GM20000 (cell line): ENCODE results near the gene HDGFL2.
A peak's percentile ranks its signal among the peaks of the same experiment; 100 is the strongest.
"Not testable (repeated sequence)": the region's sequence is repeated elsewhere in the genome, so short reads cannot be mapped to it uniquely, and the experiment has no call there.

Experiments
- DNase-seq: peaks from one replicate; pipeline ENCODE4 v3.0.0; 2012; ENCODE audit warnings: low spot score
- CTCF ChIP-seq: IDR thresholded peaks from 2 replicates; pipeline ENCODE4 v1.5.1; 2012; ENCODE audit warnings: mild to moderate bottlenecking, control low read depth; ENCODE audit errors: extremely low read depth, missing control alignments

The HDGFL2 gene

GRCh38 chr19:4538601-4538954, 66.5 kb downstream of the HDGFL2 start:
- DNase-seq: no peak
- TF ChIP-seq CTCF: no peak

DNA sequence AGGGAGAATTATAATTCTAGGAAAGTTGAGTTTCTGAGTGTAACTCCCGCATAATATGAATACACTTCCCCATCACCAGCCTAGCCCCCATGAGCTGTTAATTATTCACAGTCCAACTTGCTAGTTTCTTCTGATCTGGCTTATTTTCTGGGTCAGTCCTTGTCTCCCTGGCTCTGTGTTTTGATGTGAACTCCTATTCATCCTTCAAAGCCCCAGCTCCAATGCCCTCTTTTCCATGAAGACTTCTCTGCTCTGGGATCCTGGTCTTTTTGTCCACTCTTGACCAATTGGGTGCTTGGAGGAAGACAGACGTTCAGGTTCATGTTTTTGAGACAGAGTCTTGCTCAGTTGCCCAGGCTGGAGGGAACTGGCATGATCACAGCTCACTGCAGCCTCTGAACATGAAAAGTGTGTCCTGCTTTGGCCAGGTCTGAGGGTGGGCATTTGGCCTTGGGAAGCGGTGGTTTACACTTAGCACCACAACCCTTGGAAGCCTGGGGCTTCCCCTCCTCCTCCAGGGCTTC, 67.1 kb downstream of the HDGFL2 start:
- no peak for TF ChIP-seq CTCF
- no peak for DNase-seq

DNA sequence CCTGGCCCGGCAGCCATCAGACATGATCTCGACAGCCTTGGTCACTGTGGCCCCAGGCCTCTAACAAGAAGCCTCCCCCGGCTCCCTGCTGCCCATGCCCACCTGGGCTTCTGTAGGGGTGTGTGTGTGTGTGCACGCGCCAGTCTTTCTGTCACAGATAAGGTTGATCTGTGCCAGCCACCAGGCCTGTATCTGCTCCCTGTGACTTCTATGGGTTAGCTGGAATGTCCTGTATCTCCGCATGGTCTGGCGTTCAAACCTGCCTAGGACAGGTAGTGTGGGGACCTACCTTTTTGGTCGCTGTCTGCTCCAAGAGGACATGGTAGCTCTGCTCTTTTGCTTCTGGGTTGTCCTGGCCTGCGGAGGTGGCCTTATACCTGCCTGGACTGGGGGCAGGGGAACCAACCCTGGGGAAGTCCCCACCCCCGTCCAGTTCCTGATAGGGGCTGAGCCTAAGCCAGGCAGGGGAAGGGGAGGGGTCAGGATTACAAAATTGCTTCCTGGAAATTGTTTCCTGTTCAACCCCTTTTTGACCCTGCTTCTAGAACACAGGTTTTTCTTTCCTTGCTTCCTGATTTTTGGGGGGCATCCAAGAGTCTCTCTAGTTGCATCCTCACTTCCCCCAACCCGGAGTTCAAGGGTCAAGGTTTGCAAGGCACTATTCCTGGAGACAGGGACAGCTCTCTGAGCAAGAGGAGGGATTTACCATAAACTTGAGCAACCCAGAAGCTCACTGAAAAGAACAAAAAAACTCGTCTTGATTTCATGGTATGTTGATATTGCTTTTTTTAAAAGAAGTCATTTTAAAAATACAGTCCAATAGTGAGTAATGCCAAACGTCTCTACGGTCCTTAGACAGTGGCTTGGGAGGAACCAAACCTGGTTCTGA, 67.8 kb downstream of the HDGFL2 start, which contains the start of gene LRG1:
Gene LRG1 (minus strand): TSS at position 344 of the 889 bp plus-strand sequence. CDS start 23 bp downstream, at position 321.
- DNase-seq: peak; percentile 85

GRCh38 chr19:4541114-4541805, 69.2 kb downstream of the HDGFL2 start:
- no peak for TF ChIP-seq CTCF
- DNase-seq: no peak

More for the DNA sequence above, 67.8 kb downstream of the HDGFL2 start, which contains the start of gene LRG1:
- no peak for TF ChIP-seq CTCF

- not testable (repeated sequence) for DNase-seq
These were observed 69.7 kb downstream of the HDGFL2 start for GRCh38 chr19:4541806-4542145.

- peak; percentile 52 for DNase-seq
- TF ChIP-seq CTCF: no peak
These were observed 71.1 kb downstream of the HDGFL2 start for GRCh38 chr19:4542896-4543841.
